ENCODE measurements around the gene RRAGC.

Gene RRAGC

GRCh38 chr1:38817267-38818174 is 42.1 kb downstream of the RRAGC start:
- Histone ChIP-seq H3K27me3 (ENCODE audit: insufficient read depth, low read length, poor library complexity, severe bottlenecking) (no peaks in the 10 kb centered on the region), H3K4me2 (ENCODE audit: low read depth, low read length, poor library complexity, severe bottlenecking) (no peak overlapping the region), H3K36me3 (ENCODE audit: insufficient read depth, low read length) (no peaks in the 10 kb centered on the region), H3K9ac (ENCODE audit: low read depth, low read length, poor library complexity, severe bottlenecking) (no peak overlapping the region), H3K4me1 (ENCODE audit: insufficient read depth, low read length, poor library complexity, severe bottlenecking) (no peaks in the 10 kb centered on the region), H3K9me3 (ENCODE audit: insufficient read depth, low read depth, low read length) (no peaks in the 10 kb centered on the region), H2AFZ (ENCODE audit: low read length) (no peak overlapping the region), H3F3A (ENCODE audit: low read depth) (no peaks in the 10 kb centered on the region), H3K4me3 (ENCODE audit: low read length, poor library complexity, severe bottlenecking) (no peak overlapping the region), H3K79me2 (ENCODE audit: insufficient read depth, low read length) (no peaks in the 10 kb centered on the region), H3K9me2 (replicated peaks; ENCODE audit: low read depth, low read length) (no peaks in the 10 kb centered on the region), H4K20me1 (ENCODE audit: insufficient read depth, low read length, poor library complexity, severe bottlenecking) (no peaks in the 10 kb centered on the region)
- TF ChIP-seq CTCF (conservative IDR thresholded peaks at IDR 0.05; ENCODE audit: low read length) (no peak), EZH2phosphoT487 (IDR thresholded peaks at IDR 0.05; ENCODE audit: borderline replicate concordance) (no peak)

GRCh38 chr1:38815903-38816627 is 43.5 kb downstream of the RRAGC start:
- Histone ChIP-seq H3K4me1 (ENCODE audit: insufficient read depth, low read length, poor library complexity, severe bottlenecking) (no peaks in the 10 kb centered on the region), H3F3A (ENCODE audit: low read depth) (no peaks in the 10 kb centered on the region), H2AFZ (ENCODE audit: low read length) (no peak overlapping the region), H3K9ac (ENCODE audit: low read depth, low read length, poor library complexity, severe bottlenecking) (no peak overlapping the region), H3K4me3 (ENCODE audit: low read length, poor library complexity, severe bottlenecking) (no peak overlapping the region), H3K4me2 (ENCODE audit: low read depth, low read length, poor library complexity, severe bottlenecking) (no peak overlapping the region), H4K20me1 (ENCODE audit: insufficient read depth, low read length, poor library complexity, severe bottlenecking) (no peaks in the 10 kb centered on the region), H3K27me3 (ENCODE audit: insufficient read depth, low read length, poor library complexity, severe bottlenecking) (no peaks in the 10 kb centered on the region), H3K79me2 (ENCODE audit: insufficient read depth, low read length) (no peaks in the 10 kb centered on the region), H3K9me3 (ENCODE audit: insufficient read depth, low read depth, low read length) (no peaks in the 10 kb centered on the region), H3K9me2 (replicated peaks; ENCODE audit: low read depth, low read length) (no peaks in the 10 kb centered on the region), H3K36me3 (ENCODE audit: insufficient read depth, low read length) (no peaks in the 10 kb centered on the region)
- TF ChIP-seq CTCF (conservative IDR thresholded peaks at IDR 0.05; ENCODE audit: low read length): no peak
- no peak for TF ChIP-seq EZH2phosphoT487 (IDR thresholded peaks at IDR 0.05; ENCODE audit: borderline replicate concordance)

GRCh38 chr1:38814984-38815464 is 44.5 kb downstream of the RRAGC start:
- Histone ChIP-seq H2AFZ (ENCODE audit: low read length) (no peak overlapping the region), H3K79me2 (ENCODE audit: insufficient read depth, low read length) (no peaks in the 10 kb centered on the region), H3K27me3 (ENCODE audit: insufficient read depth, low read length, poor library complexity, severe bottlenecking) (no peaks in the 10 kb centered on the region), H3K9ac (ENCODE audit: low read depth, low read length, poor library complexity, severe bottlenecking) (no peak overlapping the region), H3K9me2 (replicated peaks; ENCODE audit: low read depth, low read length) (no peaks in the 10 kb centered on the region), H3K9me3 (ENCODE audit: insufficient read depth, low read depth, low read length) (no peaks in the 10 kb centered on the region), H4K20me1 (ENCODE audit: insufficient read depth, low read length, poor library complexity, severe bottlenecking) (no peaks in the 10 kb centered on the region), H3K4me2 (ENCODE audit: low read depth, low read length, poor library complexity, severe bottlenecking) (no peak overlapping the region), H3F3A (ENCODE audit: low read depth) (no peaks in the 10 kb centered on the region), H3K4me3 (ENCODE audit: low read length, poor library complexity, severe bottlenecking) (no peak overlapping the region), H3K4me1 (ENCODE audit: insufficient read depth, low read length, poor library complexity, severe bottlenecking) (no peaks in the 10 kb centered on the region), H3K36me3 (ENCODE audit: insufficient read depth, low read length) (no peaks in the 10 kb centered on the region)
- TF ChIP-seq CTCF (conservative IDR thresholded peaks at IDR 0.05; ENCODE audit: low read length): no peak
- no peak for TF ChIP-seq EZH2phosphoT487 (IDR thresholded peaks at IDR 0.05; ENCODE audit: borderline replicate concordance)

All from Loucy (cell line).